ENCODE data around the gene IFNLR1. TPM values are rescaled to one million over a fixed set of nuclear protein-coding genes. Genes with fewer than 3 reads are reported as not detected.

Gene IFNLR1
- 0.25 and 0.36 TPM in 2 replicates for total RNA-seq (2014; rRNA removed; shearing (Covaris generic); ENCODE audit: low replicate concordance)

GRCh38 chr1:24186993-24187790 is at the start of gene IFNLR1:
TSS of gene IFNLR1 (minus strand) at chr1:24187289. CDS start at chr1:24187248, 41 bp downstream.
- DNase-seq = peak; percentile 47
- Histone ChIP-seq H3K9me3 (no peaks in the 10 kb centered on the region), H3K36me3 (no peaks in the 10 kb centered on the region), H3K4me3 (peak within 1 kb of the TSS; percentile 41), H3K27me3 (no peaks in the 10 kb centered on the region)

GRCh38 chr1:24235921-24236788 is 49.1 kb upstream of the IFNLR1 start:
- Histone ChIP-seq H3K4me3 (no peak overlapping the region), H3K9me3 (no peaks in the 10 kb centered on the region), H3K36me3 (no peaks in the 10 kb centered on the region), H3K27me3 (no peaks in the 10 kb centered on the region)
- peak; percentile 11 for DNase-seq

GRCh38 chr1:24233684-24234600 is 46.9 kb upstream of the IFNLR1 start:
- peak; percentile 16 for DNase-seq
- Histone ChIP-seq H3K4me3 (no peak overlapping the region), H3K9me3 (no peaks in the 10 kb centered on the region), H3K27me3 (no peaks in the 10 kb centered on the region), H3K36me3 (no peaks in the 10 kb centered on the region)

- H3K27me3 ChIP-seq = no peaks in the 10 kb centered on the region
- no peaks in the 10 kb centered on the region for H3K36me3 ChIP-seq
- H3K4me3 ChIP-seq = no peak overlapping the region
- no peak for DNase-seq
- H3K9me3 ChIP-seq = no peaks in the 10 kb centered on the region
These were observed 44.6 kb upstream of the IFNLR1 start for GRCh38 chr1:24231701-24232100.

GRCh38 chr1:24228311-24228710 is 41.2 kb upstream of the IFNLR1 start:
- Histone ChIP-seq H3K36me3 (no peaks in the 10 kb centered on the region), H3K4me3 (no peak overlapping the region), H3K27me3 (no peaks in the 10 kb centered on the region), H3K9me3 (no peaks in the 10 kb centered on the region)
- no peak for DNase-seq

- Histone ChIP-seq H3K9me3 (no peaks in the 10 kb centered on the region), H3K27me3 (no peaks in the 10 kb centered on the region), H3K36me3 (no peaks in the 10 kb centered on the region), H3K4me3 (no peak overlapping the region)
- DNase-seq = no peak
These were observed 39.7 kb upstream of the IFNLR1 start for GRCh38 chr1:24226749-24227148.

- no peak for DNase-seq
- no peaks in the 10 kb centered on the region for H3K9me3 ChIP-seq
- no peaks in the 10 kb centered on the region for H3K36me3 ChIP-seq
- no peak overlapping the region for H3K4me3 ChIP-seq
- H3K27me3 ChIP-seq = no peaks in the 10 kb centered on the region
These were observed 37.7 kb upstream of the IFNLR1 start for GRCh38 chr1:24224761-24225160.

- no peak overlapping the region for H3K4me3 ChIP-seq
- H3K27me3 ChIP-seq = no peaks in the 10 kb centered on the region
- no peaks in the 10 kb centered on the region for H3K9me3 ChIP-seq
- H3K36me3 ChIP-seq = no peaks in the 10 kb centered on the region
- DNase-seq = no peak
These were observed 37.0 kb upstream of the IFNLR1 start for GRCh38 chr1:24224086-24224485.

- no peak for DNase-seq
- H3K36me3 ChIP-seq = no peaks in the 10 kb centered on the region
- no peaks in the 10 kb centered on the region for H3K27me3 ChIP-seq
- H3K9me3 ChIP-seq = no peaks in the 10 kb centered on the region
- H3K4me3 ChIP-seq = no peak overlapping the region
These were observed 35.7 kb upstream of the IFNLR1 start for GRCh38 chr1:24222793-24223192.

GRCh38 chr1:24222008-24222605 is 35.0 kb upstream of the IFNLR1 start:
- H3K27me3 ChIP-seq = no peaks in the 10 kb centered on the region
- DNase-seq = no peak
- H3K4me3 ChIP-seq = no peak overlapping the region
- no peaks in the 10 kb centered on the region for H3K36me3 ChIP-seq
- H3K9me3 ChIP-seq = no peaks in the 10 kb centered on the region

- Histone ChIP-seq H3K27me3 (no peaks in the 10 kb centered on the region), H3K36me3 (no peaks in the 10 kb centered on the region), H3K4me3 (no peak overlapping the region), H3K9me3 (no peaks in the 10 kb centered on the region)
- DNase-seq = no peak
These were observed 34.2 kb upstream of the IFNLR1 start for GRCh38 chr1:24221246-24221645.

- Histone ChIP-seq H3K27me3 (no peaks in the 10 kb centered on the region; the same call in 1 of the 2 replicates), H3K4me3 (no peak overlapping the region), H3K9me3 (no peaks in the 10 kb centered on the region), H3K36me3 (no peaks in the 10 kb centered on the region)
- DNase-seq = no peak
These were observed 29.4 kb upstream of the IFNLR1 start for GRCh38 chr1:24216276-24217074.

- H3K27me3 ChIP-seq = no peaks in the 10 kb centered on the region; the same call in 1 of the 2 replicates
These were observed 28.2 kb upstream of the IFNLR1 start for GRCh38 chr1:24215226-24215814.

GRCh38 chr1:24212376-24212775 is 25.3 kb upstream of the IFNLR1 start:
- DNase-seq = no peak
- no peaks in the 10 kb centered on the region for H3K36me3 ChIP-seq
- H3K27me3 ChIP-seq = no peaks in the 10 kb centered on the region; the same call in 1 of the 2 replicates
- H3K9me3 ChIP-seq = no peaks in the 10 kb centered on the region
- no peak overlapping the region for H3K4me3 ChIP-seq

More at GRCh38 chr1:24215226-24215814, 28.2 kb upstream of the IFNLR1 start:
- Histone ChIP-seq H3K36me3 (no peaks in the 10 kb centered on the region), H3K4me3 (no peak overlapping the region), H3K9me3 (no peaks in the 10 kb centered on the region)
- DNase-seq = no peak

GRCh38 chr1:24210195-24210627 is 23.1 kb upstream of the IFNLR1 start:
- H3K36me3 ChIP-seq = no peaks in the 10 kb centered on the region
- H3K27me3 ChIP-seq = no peaks in the 10 kb centered on the region; the same call in 1 of the 2 replicates
- H3K4me3 ChIP-seq = no peak overlapping the region
- no peak for DNase-seq
- H3K9me3 ChIP-seq = no peaks in the 10 kb centered on the region

Measured in MG63 (cell line).